ENCODE measurements around the gene HOTAIR.

DNA sequence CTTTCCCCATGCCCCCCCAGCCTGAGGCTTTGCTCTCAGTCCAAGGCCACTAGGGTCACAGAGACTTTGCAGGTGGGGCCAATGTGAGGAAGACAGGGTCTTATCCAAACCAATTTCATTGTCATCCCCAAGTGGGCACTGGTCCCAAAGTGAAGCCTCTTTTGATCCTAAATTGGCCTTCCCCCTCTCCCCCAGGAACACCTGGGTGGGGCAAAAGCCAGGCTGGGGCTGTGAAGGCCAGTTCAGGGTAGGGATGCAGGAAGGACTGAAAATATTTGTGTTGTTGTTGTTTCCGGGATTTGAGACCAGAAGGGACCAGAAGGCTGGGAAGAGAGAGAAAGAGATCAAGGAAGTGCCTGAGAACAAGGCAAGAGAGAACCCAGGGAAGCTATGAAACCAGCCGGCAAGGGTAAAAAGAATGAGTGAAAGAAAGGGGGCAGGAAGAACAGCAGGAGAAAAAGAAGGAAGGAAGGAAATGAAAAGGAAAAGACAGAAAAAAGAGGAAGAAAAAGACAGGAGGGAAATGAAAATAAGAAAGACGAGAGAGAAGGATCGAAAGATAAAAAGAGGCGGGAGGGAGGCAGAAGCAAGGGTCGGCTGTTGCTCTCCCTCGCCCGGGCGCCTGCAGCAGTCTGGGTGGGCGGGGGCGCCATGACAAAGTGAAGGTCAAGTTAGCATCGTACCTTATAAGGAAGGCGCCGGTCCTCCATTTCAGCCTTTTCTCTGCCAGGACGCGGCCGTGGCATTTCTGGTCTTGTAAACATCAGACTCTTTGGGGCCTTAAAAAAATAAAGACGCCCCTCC, 9.3 kb downstream of the HOTAIR start:
- TF ChIP-seq, protein P1, sequence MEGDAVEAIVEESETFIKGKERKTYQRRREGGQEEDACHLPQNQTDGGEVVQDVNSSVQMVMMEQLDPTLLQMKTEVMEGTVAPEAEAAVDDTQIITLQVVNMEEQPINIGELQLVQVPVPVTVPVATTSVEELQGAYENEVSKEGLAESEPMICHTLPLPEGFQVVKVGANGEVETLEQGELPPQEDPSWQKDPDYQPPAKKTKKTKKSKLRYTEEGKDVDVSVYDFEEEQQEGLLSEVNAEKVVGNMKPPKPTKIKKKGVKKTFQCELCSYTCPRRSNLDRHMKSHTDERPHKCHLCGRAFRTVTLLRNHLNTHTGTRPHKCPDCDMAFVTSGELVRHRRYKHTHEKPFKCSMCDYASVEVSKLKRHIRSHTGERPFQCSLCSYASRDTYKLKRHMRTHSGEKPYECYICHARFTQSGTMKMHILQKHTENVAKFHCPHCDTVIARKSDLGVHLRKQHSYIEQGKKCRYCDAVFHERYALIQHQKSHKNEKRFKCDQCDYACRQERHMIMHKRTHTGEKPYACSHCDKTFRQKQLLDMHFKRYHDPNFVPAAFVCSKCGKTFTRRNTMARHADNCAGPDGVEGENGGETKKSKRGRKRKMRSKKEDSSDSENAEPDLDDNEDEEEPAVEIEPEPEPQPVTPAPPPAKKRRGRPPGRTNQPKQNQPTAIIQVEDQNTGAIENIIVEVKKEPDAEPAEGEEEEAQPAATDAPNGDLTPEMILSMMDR (IDR thresholded peaks at IDR 0.05; ENCODE audit: poor library complexity, severe bottlenecking) = no peak
- TF ChIP-seq SMC3 (conservative IDR thresholded peaks at IDR 0.05; ENCODE audit: poor library complexity) (no peak), EZH2 (IDR thresholded peaks at IDR 0.05; ENCODE audit: borderline replicate concordance, insufficient read depth, low read length, poor library complexity, severe bottlenecking) (no peak), POLR2AphosphoS5 (IDR thresholded peaks at IDR 0.05) (no peak), TAF1 (IDR thresholded peaks at IDR 0.05; ENCODE audit: low read depth) (no peak)
